A549 treated with AZD2906 at 1 μM for 4 hours (cell line): ENCODE data around the gene MRPL50. TPM values are rescaled to one million over a fixed set of nuclear protein-coding genes. Genes with fewer than 3 reads are reported as not detected.

Source experiments
- total RNA-seq: library from RNA; stranded (reverse); fragments of 200-300 nt; extraction: Qiagen RNA extraction; gene quantifications from 5 replicates; pipeline ENCODE4 v1.2.3, GENCODE V29; 2022

MRPL50 gene
- total RNA-seq: 12.6 to 18.8 TPM (median 13.8 TPM) in 5 replicates

DNA sequence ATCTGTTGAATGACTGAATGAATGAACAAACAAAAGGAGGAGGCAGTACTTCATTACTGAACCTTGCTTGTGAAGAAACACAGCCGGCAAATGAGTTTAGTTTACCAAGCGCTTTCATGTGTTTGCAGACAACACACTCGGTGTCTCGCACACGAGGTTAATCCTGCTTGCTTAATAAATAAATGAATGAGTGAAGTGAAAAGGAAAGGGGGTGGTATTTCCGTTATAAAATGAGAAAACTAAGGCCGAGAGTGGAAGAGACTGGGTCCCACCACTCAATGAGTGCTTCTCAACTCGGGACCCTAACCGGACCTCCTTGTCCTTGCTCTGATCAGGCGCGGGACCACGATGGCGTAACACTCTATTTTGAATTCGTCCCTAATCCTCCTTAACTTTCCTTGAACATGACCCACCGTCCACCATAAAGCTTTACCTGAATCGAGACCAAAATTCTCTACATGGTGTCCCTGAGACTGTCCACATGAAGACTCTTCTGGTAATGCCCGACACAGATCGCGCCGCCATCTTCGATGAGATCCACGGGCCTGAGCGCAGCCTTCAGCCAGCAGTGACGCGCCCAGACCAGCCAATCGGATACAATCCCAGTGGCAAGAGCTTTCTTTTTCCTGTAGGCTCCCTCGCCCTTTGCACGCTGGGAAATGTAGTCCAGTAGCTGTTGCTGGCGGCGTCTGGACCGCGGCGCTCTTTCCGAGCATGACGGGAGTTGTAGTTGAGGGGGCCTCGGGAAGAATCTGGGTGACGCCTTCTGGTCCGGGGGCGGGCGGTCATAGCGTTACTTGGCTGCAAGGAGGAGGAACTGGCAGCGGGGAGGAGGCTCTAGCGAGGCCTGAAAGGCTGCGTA is at the start of gene MRPL50, which contains the start of gene ZNF189:
Gene MRPL50, minus strand, starts transcription at position 551 of the 862 bp plus-strand sequence. Its CDS starts 26 bp downstream, at position 525.
Gene ZNF189, plus strand, starts transcription at position 784 of the 862 bp plus-strand sequence. CDS start 306 bp downstream, outside the sequence.

GRCh38 chr9:101435601-101436079 is 37.2 kb upstream of the MRPL50 start, which contains the start of gene ALDOB:
ALDOB (minus strand) TSS chr9:101435774; CDS start chr9:101430887, 4,887 bp downstream.

DNA sequence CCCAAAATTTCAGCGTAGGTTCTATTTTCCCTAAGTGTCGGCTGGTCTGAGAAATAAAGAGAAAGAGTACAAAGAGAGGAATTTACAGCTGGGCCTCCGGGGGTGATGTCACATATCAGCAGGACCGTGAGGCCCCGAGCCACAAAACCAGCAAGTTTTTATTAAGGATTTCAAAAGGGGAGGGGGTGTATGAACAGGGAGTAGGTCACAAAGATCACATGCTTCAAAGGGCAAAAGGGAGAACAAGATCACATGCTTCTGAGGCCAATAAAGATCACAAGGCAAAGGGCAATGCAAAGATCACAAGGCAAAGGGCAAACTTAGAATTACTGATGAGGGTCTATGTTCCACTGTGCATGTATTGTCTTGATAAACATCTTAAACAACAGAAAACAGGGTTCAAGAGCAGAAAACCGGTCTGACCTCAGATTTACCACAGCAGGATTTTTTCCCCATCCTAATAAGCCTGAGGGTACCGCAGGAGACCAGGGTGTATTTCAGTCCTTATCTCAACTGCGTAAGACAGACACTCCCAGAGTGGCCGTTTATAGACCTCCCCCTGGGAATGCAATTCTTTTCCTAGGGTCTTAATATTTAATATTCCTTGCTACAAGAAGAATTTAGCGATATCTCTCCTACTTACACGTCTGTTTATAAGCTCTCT is 13.4 kb downstream of the MRPL50 start, which contains the start of gene BAAT:
Gene BAAT, minus strand, starts transcription at position 134 of the 664 bp plus-strand sequence. CDS start 13,602 bp downstream, outside the sequence.

Other genes with a start within 250 kb of the MRPL50 start
- 0.31 to 0.49 TPM (median 0.46 TPM) in 5 replicates for gene BAAT, start 13.6 kb downstream of the MRPL50 start, total RNA-seq
- 8.1 to 11.1 TPM (median 8.3 TPM) in 5 replicates for gene ZNF189, start 233 bp upstream of the MRPL50 start, total RNA-seq
- gene ALDOB, start 37.2 kb upstream of the MRPL50 start, total RNA-seq: not detected in 5 replicates
- gene RNF20, start 135.2 kb upstream of the MRPL50 start, total RNA-seq: 18.2 to 26.3 TPM (median 20.4 TPM) in 5 replicates
- not detected in 5 replicates for gene PPP3R2, start 196.4 kb upstream of the MRPL50 start, total RNA-seq